IPS-NIHi7 (cell line): Measurements from ENCODE around the gene BTG3.
A peak's percentile ranks its signal among the peaks of the same experiment; 100 is the strongest.

Experiments used
- DNase-seq: peaks from one replicate; pipeline ENCODE4 v3.0.0; 2012; ENCODE audit warnings: mixed read lengths; ENCODE audit errors: extremely low spot score

BTG3 gene

DNA sequence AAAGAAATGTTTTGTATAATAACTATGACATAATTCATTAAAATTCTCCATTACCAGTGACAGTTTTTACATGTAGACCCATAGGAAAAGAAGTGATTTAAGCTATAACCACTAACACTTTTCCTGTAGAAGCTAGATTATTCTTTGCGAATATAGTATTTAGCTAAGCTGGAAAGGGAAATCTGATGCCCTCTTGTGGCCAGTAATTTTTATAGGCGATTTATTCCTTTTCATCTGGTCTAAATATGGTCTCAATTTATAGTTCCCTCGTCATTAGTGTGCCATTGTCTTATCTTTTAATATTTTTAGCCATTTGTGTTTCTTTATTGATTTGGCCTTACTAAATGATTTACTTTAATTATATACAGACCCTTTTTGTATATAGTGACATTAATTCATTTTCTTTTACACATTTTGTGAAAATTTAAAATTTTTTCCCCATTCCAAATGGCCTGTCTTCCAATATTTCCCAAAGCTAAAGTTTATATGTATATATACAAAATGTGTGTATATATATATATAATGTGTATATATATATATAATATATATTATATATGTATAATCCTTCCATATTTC, 26.7 kb downstream of the BTG3 start:
- peak; percentile 25 for DNase-seq

DNA sequence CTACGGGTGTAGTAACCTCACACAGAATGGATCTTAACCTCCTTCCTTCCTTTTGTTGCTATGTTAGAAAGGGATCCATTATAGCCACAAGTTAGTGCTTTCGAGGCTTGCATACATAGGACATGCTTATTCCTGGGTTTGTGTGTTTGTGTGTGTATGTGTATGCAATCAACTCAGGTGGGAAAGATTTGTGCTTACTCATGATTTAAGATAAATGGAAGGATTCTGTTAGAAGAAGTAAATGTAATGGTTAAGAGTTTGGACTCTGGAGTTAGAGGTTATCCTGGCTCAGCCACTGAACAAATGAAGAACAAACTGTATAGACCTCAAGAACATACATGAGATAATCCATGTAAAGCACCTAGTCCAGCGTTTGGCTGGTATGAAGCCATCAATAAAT, 28.8 kb downstream of the BTG3 start:
- DNase-seq = no peak

GRCh38 chr21:17580319-17580718, 32.4 kb downstream of the BTG3 start:
- DNase-seq = no peak

DNA sequence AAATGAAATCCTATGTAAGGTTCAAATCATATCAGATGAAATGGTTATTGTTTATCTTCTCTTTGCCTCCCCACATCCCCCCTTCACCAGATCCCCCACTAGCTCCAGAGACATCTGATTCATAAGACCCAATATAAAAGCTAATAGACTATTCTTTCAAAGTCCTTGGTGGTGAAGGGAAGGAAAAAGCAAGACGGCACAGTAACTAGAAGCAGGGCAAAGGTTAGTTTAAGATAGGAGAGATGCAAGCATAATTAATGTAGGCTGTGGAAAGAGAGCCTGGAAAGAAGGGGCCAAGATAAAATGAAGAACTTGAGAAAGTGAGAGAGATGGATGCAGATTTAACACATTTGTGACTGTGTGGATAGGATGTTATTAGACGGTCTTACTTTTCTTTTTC, 33.8 kb downstream of the BTG3 start:
- no peak for DNase-seq

DNA sequence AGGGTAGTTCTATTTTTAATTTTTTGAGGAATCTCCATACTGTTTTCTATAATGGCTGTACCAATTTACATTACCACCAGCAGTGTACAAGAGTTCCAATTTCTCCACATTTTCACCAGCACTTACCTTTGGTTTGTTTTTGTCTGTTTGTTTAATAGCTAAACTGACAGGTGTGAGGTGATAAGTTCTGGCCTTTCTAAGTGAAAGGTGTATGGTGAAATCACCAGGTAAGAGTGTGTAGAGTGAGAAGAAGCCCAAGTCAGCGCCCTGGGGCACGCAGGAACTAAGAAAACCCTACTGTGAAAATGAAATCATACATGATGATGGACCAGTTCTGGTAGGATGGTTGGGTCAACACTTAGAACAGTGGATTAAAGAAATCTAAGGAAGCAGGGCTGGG, 34.5 kb downstream of the BTG3 start:
- DNase-seq = no peak

DNA sequence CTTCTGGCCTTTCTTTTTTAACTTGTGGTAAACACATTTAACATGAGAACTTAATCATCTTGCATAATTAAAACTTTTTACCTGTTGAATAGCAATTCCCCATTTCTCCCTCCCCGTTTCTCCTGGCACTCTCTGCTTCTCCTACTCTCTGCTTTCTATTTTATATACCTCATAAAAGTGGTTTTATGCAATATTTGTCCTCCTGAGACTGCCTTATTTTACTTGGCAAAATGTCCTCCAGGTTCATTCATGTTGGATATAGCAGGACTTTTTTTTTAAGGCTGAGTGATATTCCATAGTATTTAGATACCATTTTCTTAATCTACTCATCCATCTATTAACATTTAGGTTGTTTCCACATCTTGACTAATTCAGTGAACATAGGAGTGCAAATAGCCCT, 35.0 kb downstream of the BTG3 start:
- no peak for DNase-seq

DNA sequence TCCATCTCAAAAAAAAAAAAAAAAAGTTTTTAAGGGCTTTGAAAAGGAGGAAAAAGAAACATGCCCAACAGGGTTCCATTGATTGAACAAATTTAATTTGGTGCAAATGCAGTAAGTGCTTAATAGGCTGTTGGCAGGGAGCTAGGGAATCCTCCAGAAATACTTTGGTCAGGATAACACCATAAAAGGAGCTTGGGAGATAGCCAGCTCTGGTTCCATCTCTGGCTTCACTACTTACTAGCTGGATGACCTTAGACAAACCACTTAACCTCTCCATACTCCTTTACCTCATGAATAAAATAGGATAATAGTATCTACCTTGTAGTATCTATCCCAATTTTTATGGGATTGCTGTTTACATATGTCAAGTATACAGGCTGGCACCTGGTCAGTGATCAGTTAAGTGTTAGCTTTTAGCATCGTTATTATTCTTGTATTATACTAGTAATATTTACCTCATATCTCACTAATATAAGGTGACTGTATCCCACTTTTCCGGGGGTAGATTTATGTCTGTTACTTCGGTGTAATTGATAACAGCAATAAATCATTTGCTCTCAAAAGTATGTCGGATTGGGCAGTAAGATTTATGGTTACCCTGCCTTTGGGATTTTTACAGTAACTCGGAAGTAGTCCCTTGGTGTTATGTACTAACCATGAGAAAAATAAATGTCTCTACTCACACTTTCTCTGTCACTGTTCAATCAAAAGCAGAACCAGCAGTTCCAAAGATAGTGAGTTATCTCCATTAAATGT, 36.4 kb downstream of the BTG3 start:
- DNase-seq = no peak

GRCh38 chr21:17575076-17575475, 37.6 kb downstream of the BTG3 start:
- DNase-seq = no peak

- no peak for DNase-seq
Observed at GRCh38 chr21:17572431-17572830, 40.3 kb downstream of the BTG3 start.

GRCh38 chr21:17570786-17571185, 41.9 kb downstream of the BTG3 start:
- no peak for DNase-seq

DNA sequence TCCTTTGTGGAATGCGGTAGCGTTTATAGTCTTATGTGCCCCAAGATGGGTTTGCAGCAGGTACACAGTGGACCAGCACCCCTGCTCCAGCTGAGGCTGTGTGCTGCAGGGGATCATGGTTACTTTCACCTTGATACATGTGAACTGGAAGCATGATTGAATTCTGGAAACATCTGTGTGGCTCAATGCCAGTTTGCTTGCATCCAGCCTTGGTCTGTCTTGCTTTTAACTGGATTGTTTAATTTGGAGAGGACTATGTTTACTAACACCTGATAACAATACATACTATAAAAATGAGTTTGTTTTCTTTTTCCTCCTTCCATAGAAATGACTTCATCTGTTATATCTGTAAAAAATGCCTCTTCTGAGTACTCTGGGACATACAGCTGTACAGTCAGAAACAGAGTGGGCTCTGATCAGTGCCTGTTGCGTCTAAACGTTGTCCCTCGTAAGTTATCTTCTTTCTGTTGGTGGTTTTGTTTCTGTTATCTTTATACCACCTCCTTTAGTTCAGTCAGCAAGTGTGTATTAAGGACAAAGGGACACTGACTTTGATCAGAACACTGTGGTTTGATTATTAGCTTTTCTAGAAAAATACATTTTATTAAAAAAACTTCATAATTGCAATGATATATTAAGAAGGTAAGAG, 52.2 kb downstream of the BTG3 start:
- no peak for DNase-seq

DNA sequence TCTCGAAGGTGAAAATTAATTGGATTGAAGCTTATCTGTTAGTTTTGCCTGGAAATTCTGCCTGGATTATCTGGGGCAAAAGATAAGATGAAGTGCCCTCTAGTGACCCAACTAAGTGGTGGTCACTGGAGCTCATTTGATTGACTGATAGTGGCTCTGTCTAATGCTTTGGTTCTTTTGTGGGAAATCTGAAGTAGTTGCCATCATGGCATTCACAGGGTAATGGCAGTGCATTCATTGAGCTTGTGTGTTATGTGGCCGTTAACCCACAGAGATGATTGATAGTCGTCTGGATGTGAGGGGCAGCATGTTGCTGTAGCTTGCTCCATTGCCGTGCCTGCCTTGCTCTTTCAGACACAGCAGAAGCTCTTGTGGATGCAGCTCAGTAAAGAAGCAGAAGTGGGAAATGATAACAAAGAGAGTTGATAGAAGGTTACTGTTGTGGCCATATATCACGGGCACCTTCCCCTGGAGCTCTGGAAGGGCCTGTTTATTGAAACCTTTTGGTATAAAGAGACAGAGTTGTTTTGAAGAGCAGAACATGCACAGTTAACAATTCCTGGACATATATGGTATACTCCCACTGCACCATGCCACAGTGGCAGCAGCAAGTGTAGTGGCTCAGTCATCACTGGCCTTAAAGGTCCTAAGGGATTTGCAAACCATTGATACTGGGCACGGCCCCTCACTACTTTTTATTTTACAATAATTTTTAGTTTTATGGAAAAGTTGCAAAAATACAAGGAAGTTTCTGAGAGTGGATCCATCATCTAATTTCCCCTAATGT, 57.8 kb downstream of the BTG3 start:
- DNase-seq = peak; percentile 47

DNA sequence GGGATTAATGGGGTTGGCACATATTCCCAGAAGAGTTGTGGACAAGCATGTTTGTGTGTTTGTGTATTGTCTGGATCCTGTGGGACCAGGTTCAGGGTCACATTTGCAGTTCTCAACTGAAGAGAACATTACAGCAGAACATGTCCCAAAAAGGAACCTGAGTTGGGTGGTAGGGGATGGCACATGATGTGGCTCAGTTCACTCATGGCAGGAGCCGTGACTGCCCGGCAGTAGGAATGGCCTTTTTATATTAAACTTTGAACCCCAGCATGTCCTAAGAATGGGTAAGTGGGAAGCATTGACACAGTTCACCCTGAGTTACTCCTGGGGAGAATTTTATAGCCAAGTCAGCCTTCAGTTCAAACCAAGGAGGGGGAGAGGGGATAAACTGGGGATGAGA, 58.6 kb downstream of the BTG3 start:
- no peak for DNase-seq

DNA sequence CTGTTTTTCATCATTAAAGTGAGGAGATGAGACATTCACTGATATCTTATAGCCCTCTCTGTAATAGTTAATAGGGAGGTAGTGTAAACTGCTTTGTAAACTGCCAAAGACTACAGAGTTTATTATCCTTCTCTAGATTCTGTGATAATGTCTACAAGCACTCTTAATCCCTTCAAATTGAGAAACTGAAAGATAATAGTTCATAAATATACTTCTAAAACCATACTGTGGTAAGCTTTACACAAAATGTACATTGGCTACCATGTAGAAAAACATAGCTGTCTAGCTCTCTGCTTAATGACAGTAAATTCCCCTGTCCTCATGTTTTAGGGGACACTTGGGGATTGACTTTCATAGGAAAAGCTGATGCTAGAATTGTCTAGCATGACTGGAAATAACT, 60.3 kb downstream of the BTG3 start:
- no peak for DNase-seq

- DNase-seq = no peak
Observed at GRCh38 chr21:17550671-17551308, 61.9 kb downstream of the BTG3 start.

GRCh38 chr21:17548262-17548661, 64.4 kb downstream of the BTG3 start:
- DNase-seq = no peak

DNA sequence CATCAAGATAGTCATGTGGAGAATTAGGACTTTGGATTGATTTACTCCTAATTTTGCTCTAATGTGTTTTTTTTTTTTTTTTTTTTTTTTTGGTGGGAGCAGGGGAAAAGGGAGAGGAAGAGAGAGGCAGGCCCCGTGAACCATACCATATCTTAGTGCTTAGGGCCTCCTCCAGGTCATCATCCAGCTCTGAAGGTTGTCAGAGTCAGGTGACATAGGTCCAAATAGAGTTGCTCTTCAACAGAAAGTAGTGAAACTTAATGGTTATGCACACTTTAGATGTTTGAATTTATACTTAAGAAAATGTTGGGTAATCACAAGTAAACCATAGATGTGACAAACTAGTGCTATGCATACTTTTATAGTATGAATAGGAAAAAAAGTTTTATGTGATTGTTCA, 67.7 kb downstream of the BTG3 start:
- DNase-seq = no peak
